Smooth muscle cell (in vitro differentiated cells): ENCODE results near the gene PGR. TPM values are rescaled to one million over a fixed set of nuclear protein-coding genes. Genes with fewer than 3 reads are reported as not detected.

Source experiments
- DNase-seq: peaks from one replicate; lab custom pipeline; 2025; ENCODE audit not compliant: unreplicated experiment; lab: John Stamatoyannopoulos, UW
- H2AFZ ChIP-seq: fragments of 200-600 bp; sonication (generic); 2 replicates; pipeline ENCODE4 v1.6.0; 2016; ENCODE audit warnings: antibody characterized with exemption, low read depth, mild to moderate bottlenecking
- H3F3A ChIP-seq: fragments of 200-600 bp; sonication (generic); 2 replicates; pipeline ENCODE4 v1.6.0; 2017; ENCODE audit warnings: antibody characterized with exemption, low read depth
- H3K27ac ChIP-seq: fragments of 200-600 bp; sonication (generic); 2 replicates; pipeline ENCODE4 v1.5.1; 2016; ENCODE audit warnings: low read depth, mild to moderate bottlenecking
- H3K27me3 ChIP-seq: fragments of 200-600 bp; sonication (generic); 2 replicates; pipeline ENCODE4 v1.6.1; 2016; ENCODE audit warnings: low read depth, mild to moderate bottlenecking
- H3K36me3 ChIP-seq: fragments of 200-600 bp; sonication (generic); 2 replicates; pipeline ENCODE4 v1.5.1; 2016; ENCODE audit warnings: low read depth
- H3K4me1 ChIP-seq: fragments of 200-600 bp; sonication (generic); 2 replicates; pipeline ENCODE4 v1.5.1; 2016; ENCODE audit warnings: low read depth
- H3K4me2 ChIP-seq: fragments of 200-600 bp; sonication (generic); 2 replicates; pipeline ENCODE4 v1.6.0; 2016; ENCODE audit warnings: mild to moderate bottlenecking
- H3K4me3 ChIP-seq: fragments of 200-600 bp; sonication (generic); 2 replicates; pipeline ENCODE4 v1.5.1; 2016; ENCODE audit warnings: mild to moderate bottlenecking
- H3K79me2 ChIP-seq: fragments of 200-600 bp; sonication (generic); 2 replicates; pipeline ENCODE4 v1.6.0; 2016; ENCODE audit warnings: low read depth, mild to moderate bottlenecking
- H3K9ac ChIP-seq: fragments of 200-600 bp; sonication (generic); 2 replicates; pipeline ENCODE4 v1.6.0; 2016; ENCODE audit warnings: low read depth
- H3K9me3 ChIP-seq: fragments of 200-600 bp; sonication (generic); replicated peaks from 2 replicates; pipeline ENCODE4 v1.5.1; 2016; ENCODE audit warnings: low read depth
- H4K20me1 ChIP-seq: fragments of 200-600 bp; sonication (generic); 2 replicates; pipeline ENCODE4 v1.6.0; 2016; ENCODE audit warnings: low read depth
- CTCF ChIP-seq: fragments of 200-600 bp; sonication (generic); IDR thresholded peaks from 2 replicates; pipeline ENCODE4 v1.5.1; 2017; ENCODE audit warnings: borderline replicate concordance, mild to moderate bottlenecking, antibody characterized with exemption; ENCODE audit not compliant: insufficient read depth, poor library complexity, severe bottlenecking
- WGBS: methylation state at CpG from one replicate; pipeline ENCODE4 v1.1.7; 2016; ENCODE audit warnings: low lambda C conversion rate; 5-methylcytosine and 5-hydroxymethylcytosine counted together
- polyA plus RNA-seq: library from polyadenylated mRNA; unstranded; fragments of >200 nt; fragmentation: Nextera tagmentation; extraction: Ambion mirVana; gene quantifications from 2 replicates; pipeline ENCODE4 v1.2.1, GENCODE V29; 2016
- total RNA-seq: library from RNA; depleted of rRNA; stranded (reverse); fragments of >200 nt; gene quantifications from 2 replicates; pipeline ENCODE4 v1.2.3, GENCODE V29; 2014

PGR gene
- total and polyA plus RNA-seq, 2 experiments from 2014 or later: 0.27 to 0.85 TPM

- Histone ChIP-seq H3K27ac (peak overlapping the region; percentile 72), H2AFZ (no peak overlapping the region), H3K9me3 (no peaks in the 10 kb centered on the region), H3K36me3 (no peaks in the 10 kb centered on the region), H3K79me2 (no peaks in the 10 kb centered on the region), H3K4me1 (peaks cover 4% of the 10 kb centered on the region), H4K20me1 (no peaks in the 10 kb centered on the region), H3K4me2 (peak overlapping the region; percentile 75), H3F3A (peaks cover 8% of the 10 kb centered on the region), H3K27me3 (no peaks in the 10 kb centered on the region), H3K4me3 (no peak overlapping the region), H3K9ac (peak overlapping the region; percentile 23)
- DNase-seq: no peak
- no peak for TF ChIP-seq CTCF
- 15% methylated on average over 1 of the region's 1 CpG for WGBS
Measured at GRCh38 chr11:100990931-100991330, 138.7 kb downstream of the PGR start.

GRCh38 chr11:100984668-100985067 is 144.9 kb downstream of the PGR start:
- no peaks in the 10 kb centered on the region for H3K9me3 ChIP-seq
- no peak overlapping the region for H3K27ac ChIP-seq
- H3K4me2 ChIP-seq: no peak overlapping the region
- no peak for DNase-seq
- no peak for TF ChIP-seq CTCF
- H3K9ac ChIP-seq: no peak overlapping the region
- WGBS: 90% methylated on average over 3 of the region's 3 CpGs
- no peaks in the 10 kb centered on the region for H3K27me3 ChIP-seq
- H4K20me1 ChIP-seq: no peaks in the 10 kb centered on the region
- H3K4me1 ChIP-seq: no peaks in the 10 kb centered on the region
- H3K36me3 ChIP-seq: peaks cover 3% of the 10 kb centered on the region
- no peak overlapping the region for H2AFZ ChIP-seq
- peaks cover 6% of the 10 kb centered on the region for H3F3A ChIP-seq
- no peaks in the 10 kb centered on the region for H3K79me2 ChIP-seq
- no peak overlapping the region for H3K4me3 ChIP-seq

- H3K4me2 ChIP-seq: no peak overlapping the region
- no peak overlapping the region for H2AFZ ChIP-seq
- H3K79me2 ChIP-seq: no peaks in the 10 kb centered on the region
- H3K9ac ChIP-seq: no peak overlapping the region
- no peak for TF ChIP-seq CTCF
- H4K20me1 ChIP-seq: no peaks in the 10 kb centered on the region
- no peak overlapping the region for H3K4me3 ChIP-seq
- H3K4me1 ChIP-seq: peaks cover 4% of the 10 kb centered on the region
- no peaks in the 10 kb centered on the region for H3F3A ChIP-seq
- H3K27me3 ChIP-seq: no peaks in the 10 kb centered on the region
- no peaks in the 10 kb centered on the region for H3K9me3 ChIP-seq
- no peak overlapping the region for H3K27ac ChIP-seq
- H3K36me3 ChIP-seq: peaks cover 20% of the 10 kb centered on the region
- DNase-seq: no peak
- 85% methylated on average over 1 of the region's 1 CpG for WGBS
Measured at GRCh38 chr11:100981196-100981824, 148.3 kb downstream of the PGR start.

- Histone ChIP-seq H2AFZ (no peak overlapping the region), H4K20me1 (no peaks in the 10 kb centered on the region), H3K27ac (no peak overlapping the region), H3K79me2 (no peaks in the 10 kb centered on the region), H3K4me2 (no peak overlapping the region), H3F3A (no peaks in the 10 kb centered on the region), H3K36me3 (peaks cover 30% of the 10 kb centered on the region), H3K4me1 (peaks cover 4% of the 10 kb centered on the region), H3K9me3 (no peaks in the 10 kb centered on the region), H3K27me3 (no peaks in the 10 kb centered on the region), H3K9ac (no peak overlapping the region), H3K4me3 (no peak overlapping the region)
- peak; percentile 31 for TF ChIP-seq CTCF
- DNase-seq: no peak
- WGBS: 88% methylated on average over 3 of the region's 3 CpGs
Measured at GRCh38 chr11:100980156-100980555, 149.5 kb downstream of the PGR start.
